ENCODE measurements around the gene PRX.
"Not testable (repeated sequence)": the region's sequence is repeated elsewhere in the genome, so short reads cannot be mapped to it uniquely, and the experiment has no call there.

Gene PRX

GRCh38 chr19:40389404-40390083 is 23.6 kb downstream of the PRX start:
- no peak for DNase-seq

DNA sequence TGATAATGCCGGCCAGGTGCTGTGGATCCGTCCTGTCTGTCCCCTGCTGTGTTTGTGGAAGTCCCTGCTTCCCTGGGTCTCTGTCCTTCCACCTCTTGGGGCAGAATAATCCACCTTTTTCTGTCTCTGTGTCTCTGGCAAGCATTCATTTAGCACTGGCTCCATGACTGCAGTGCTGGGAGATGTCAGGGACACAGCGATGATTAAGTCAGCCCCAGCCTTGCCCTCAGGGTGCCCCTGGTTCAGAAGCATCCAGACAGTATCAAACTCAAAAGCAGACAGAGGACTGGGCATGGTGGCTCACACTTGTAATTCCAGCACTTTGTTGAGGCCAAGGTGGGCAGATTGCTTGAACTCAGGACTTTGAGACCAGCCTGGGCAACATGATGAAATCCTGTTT is 24.7 kb downstream of the PRX start:
- DNase-seq = no peak

DNA sequence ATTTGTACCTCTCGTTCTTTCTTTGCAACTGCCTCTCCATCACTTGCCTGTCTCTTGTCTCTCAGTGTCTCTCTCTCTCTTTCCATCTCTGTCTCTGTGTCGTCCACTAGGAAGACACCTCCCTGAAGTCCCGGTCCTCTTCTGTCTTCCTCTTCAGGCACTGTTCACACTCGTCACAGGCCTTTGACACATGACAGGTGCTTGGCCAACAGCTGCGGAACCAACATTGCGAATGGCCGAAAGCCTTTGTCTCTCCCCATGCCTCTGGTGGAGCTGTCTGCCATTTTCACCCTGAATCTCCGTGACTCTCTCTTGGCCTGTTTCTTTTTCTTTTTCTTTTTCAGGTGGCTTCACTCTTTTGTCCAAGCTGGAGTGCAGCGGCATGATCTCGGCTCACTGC is 26.0 kb downstream of the PRX start:
- no peak for DNase-seq

DNA sequence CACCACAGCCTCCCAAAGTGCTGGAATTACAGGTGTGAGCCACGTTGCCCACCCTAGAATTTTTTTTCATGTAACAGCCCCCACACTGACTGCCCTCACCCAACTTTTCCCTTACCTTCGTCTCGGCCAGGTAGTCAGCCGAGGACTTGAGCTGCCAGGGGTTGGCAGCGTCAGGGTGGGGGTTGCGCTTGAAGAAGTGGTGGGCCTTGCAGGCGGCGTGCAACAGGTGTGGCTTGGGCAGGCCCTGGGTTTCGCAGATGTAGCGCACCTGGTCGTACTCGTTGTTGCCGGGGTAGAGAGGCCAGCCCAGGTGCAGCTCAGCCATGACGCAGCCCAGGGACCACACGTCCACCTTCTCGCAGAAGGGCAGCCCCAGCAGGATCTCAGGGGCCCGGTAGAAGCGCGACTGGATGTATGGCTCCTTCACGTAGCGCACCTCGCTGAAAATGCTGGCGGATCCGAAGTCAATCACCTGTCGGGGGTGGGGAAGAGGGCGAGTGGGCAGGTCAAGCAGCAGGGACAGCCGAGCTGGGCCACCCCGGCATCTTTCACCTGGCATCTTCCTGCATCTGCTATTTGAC is 29.4 kb downstream of the PRX start:
- DNase-seq = no peak

- no peak for DNase-seq
These were observed 31.9 kb downstream of the PRX start for GRCh38 chr19:40381321-40381720.

DNA sequence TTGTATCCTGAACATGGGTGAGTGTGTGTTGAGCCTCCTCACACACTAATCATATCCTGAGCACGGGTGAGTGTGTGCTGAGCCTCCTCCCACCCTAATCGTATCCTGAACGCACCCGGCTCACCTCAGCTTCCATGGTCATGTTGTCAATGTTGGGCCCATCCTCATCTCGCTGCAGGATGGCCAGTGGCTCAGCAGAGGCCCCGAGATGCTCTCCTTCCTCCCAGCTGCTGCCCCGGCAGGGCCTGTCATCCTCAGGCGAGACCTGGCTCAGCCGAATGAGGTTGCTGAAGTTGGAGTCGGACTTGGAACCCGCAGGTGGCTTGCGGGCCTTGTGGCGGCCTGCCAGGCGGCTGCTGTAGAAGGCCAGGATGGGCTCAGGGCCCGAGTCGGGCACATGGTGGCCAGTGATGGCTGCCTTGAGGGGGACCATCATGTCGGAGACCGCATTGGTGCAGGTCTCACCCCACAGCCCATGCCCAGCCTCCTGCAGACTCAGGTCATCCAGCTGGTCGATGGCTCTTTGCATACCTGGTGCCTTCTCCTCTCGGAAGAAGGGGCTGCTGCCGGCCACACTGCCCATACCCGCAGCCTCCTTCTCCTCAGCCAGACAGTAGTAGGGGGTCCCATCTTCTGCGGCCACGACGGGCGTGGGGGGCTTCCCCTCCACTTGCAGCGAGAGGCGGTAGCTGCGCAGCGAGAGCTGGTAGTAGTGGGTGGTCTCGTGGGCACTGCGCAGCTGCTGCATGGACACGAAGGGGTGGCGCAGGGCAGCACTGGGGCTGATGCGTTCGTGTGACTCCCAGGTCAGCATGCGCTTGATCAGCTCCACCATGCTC is 32.8 kb downstream of the PRX start:
- DNase-seq = no peak

DNA sequence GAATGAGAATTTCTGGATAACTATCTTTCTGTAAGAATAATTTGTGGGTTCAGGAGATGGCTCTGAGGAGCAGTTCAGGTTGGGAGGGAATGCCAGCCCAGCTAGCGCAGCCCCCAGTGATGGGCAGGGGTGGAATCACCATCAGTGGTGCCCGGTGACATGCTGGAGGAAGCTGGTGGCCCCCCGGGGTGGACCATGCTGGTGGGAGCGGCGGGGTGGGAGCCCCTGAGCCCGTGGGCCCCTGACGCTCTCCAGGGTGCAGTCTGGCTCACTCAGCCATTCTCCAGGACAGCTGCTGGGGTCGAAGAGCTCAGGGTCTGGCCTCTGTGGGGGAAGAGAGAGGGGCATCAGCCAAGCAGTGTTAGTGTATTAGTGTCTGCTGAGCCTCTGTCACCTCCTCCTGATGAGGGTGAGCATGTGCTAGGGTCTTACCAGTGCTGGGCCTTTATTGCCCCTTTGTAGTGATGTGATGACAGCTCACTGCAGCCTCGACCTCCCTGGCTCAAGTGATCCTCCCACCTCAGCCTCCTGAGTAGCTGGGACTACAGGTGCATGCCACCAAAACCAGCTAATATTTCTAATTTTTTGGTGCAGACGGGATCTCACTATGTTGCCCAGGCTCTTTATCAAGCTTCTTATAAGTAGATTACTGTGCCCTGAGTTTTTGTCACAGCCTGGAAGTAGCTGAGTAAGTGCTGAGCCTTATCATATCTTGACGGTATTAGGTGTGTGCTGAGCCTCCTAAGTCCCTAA is 33.6 kb downstream of the PRX start:
- no peak for DNase-seq

GRCh38 chr19:40378509-40378908 is 34.7 kb downstream of the PRX start:
- DNase-seq = no peak

- DNase-seq = no peak
These were observed 35.2 kb downstream of the PRX start for GRCh38 chr19:40377876-40378385.

- DNase-seq = no peak
These were observed 36.8 kb downstream of the PRX start for GRCh38 chr19:40376286-40376862.

- no peak for DNase-seq
These were observed 39.1 kb downstream of the PRX start for GRCh38 chr19:40374084-40374483.

DNA sequence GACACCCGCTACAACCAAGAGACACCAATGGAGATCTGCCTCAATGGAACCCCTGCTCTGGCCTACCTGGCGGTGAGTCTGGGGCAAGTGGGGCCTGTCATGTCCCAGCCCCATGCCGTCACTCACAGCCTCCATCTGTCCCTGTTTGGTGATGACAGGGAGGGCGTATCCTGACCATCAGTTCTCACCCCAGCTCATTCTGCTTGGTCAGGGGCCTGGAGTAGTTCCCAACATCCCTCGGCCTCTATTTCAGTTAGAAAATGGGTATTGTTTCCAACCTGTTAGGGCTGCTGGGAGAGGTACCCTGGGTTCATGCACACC is 41.4 kb downstream of the PRX start:
- DNase-seq = no peak

DNA sequence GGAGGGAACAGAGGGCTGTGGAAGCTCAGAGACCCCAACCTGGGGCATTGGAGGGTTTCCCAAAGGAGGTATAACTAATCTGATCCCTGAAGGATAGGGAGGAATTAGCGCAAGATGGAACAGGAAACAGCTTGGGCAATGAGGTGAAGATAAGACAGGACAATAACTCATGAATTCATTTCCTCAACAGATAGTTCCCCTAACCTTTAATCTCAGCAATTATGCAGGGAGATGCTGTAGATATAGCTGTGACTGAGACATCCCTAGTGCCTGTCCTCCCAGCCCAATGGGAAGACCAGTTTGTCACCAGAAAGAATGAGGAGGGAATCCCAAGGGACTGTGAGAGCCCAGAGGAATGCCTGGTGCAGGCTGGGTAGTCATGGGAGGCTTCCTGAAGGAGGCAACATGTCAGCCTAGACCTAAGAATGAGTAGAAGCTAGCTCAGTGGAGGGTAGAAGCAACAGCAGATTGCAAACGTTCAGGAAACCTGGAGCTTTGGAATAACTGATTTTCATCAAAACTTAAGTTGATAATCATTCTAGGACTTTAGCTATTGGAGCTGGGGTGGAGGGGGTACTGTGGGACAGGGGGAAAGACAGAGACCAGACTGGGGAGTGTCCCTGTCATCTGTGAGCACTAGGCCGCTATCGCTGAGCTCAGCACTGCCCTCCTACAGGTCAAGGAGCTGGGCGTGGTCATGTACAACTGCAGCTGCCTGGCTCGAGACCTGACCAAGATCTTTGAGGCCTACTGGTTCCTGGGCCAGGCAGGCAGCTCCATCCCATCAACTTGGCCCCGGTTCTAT is 42.0 kb downstream of the PRX start:
- no peak for DNase-seq

DNA sequence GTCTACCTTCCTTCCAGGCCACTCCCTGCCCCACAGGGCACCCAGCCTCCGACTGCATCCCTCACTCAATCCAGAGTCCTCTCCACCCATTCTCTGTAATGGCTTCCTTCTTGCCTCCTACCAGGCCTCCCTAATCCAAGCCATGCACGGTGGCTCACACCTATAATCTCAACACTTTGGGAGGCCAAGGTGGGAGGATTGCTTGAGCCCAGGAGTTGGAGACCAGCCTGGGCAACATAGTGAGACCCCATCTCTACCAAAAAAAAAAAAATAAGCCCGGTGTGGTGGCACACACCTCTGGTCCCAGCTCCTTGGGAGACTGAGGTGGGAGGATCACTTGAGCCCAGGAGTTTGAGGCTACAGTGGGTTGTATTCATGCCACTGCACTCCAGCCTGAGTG is 42.9 kb downstream of the PRX start:
- not testable (repeated sequence) for DNase-seq

- no peak for DNase-seq
These were observed 43.4 kb downstream of the PRX start for GRCh38 chr19:40369797-40370196.

GRCh38 chr19:40367577-40368434 is 45.4 kb downstream of the PRX start:
- DNase-seq = no peak

- DNase-seq = no peak
These were observed 46.2 kb downstream of the PRX start for GRCh38 chr19:40366697-40367561.

DNA sequence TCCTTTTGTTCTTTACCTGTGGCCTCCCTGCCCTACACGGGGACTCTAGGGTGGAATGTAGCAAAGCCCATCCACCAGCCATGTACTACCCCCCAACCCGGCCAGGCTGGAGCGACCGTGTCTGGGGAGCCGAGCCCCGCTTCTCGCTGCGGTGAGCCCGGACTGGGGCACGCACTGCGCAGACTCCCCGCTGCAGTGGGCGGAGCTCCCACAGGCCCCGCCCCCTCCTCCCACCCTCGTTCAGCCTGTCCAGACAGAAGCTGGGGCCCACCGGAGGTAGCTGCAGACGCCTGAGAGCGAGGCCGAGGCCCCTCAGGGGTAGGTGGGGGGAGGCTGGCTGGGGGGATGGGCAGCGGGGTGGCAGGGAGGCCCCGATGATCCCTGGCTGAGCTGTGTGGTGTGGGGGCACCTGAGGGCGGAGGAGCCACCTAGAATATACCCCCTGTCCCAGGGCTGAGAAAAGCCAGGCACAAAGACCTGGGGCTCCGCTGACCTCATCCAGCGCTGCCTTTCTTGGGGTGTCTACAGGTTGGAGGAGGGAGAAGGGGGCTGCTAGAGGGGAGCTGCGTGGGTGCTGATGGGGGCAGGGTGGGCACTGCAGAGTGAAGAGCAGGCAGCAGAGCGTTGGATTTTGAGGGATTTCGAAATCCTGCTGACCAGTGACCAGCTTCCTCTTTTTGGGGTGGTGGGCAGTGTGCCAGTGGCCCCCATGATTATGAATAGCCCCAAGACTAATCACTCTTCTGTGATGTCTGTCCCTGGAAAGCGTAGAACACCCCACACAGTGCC is 47.4 kb downstream of the PRX start:
- DNase-seq = peak; percentile 73

GRCh38 chr19:40365010-40365409 is 48.2 kb downstream of the PRX start:
- no peak for DNase-seq
